Fibroblast of skin of back (primary cell): ENCODE data around the gene SLC29A4.

ENCODE experiments used
- DNase-seq: peaks from one replicate; pipeline ENCODE4 v3.0.0-alpha.2; 2013

The SLC29A4 gene

GRCh38 chr7:5354460-5355232 lies 71.9 kb downstream of the SLC29A4 start:
- peak; percentile 7 for DNase-seq
